ENCODE results near the gene CFHR1. TPM values are rescaled to one million over a fixed set of nuclear protein-coding genes. Genes with fewer than 3 reads are reported as not detected.
"Not testable (repeated sequence)": the region's sequence is repeated elsewhere in the genome, so short reads cannot be mapped to it uniquely, and the experiment has no call there.

The CFHR1 gene
- total and polyA plus RNA-seq, 2 experiments from 2014 or later, result 0.74 TPM; not detected in 1

DNA sequence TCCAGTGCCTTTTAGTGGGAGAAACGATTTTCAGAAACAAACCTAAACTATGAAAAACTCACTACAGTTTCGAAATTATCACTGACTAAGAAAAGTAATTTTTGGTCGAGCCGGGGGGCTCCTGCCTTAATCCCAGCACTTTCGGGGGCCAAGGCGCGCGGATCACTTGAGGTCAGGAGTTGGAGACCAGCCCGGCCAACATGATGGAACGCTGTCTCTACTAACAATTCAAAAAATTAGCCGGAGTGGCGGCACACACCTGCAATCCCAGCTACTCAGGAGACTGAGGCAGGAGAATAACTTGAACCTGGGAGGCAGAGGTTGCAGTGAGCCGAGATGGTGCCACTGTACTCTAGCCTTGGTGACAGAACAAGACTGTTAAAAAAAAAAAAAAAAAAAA, 41.9 kb upstream of the CFHR1 start:
- in situ Hi-C loops (cut with MboI), result no loop called here
- H3K9me2 ChIP-seq (ENCODE audit: insufficient read depth), result no peaks in the 10 kb centered on the region
- 70 to 71% methylated on average over 13 of the region's 13 CpGs for WGBS, 2 experiments (ENCODE audit: low coverage in 1 of 2, low lambda C conversion rate in 2 of 2, missing lambda C conversion rate in 2 of 2)
- no peaks in the 10 kb centered on the region for H3K36me3 ChIP-seq (ENCODE audit: low read depth)
- no peak overlapping the region for H2AFZ ChIP-seq
- TF ChIP-seq EZH2 (IDR thresholded peaks at IDR 0.05; ENCODE audit: insufficient read depth, poor library complexity, severe bottlenecking) (no peak), EZH2phosphoT487 (IDR thresholded peaks at IDR 0.05; ENCODE audit: insufficient read depth, low read depth) (no peak)
- DNase-seq, result no peak
- H3K9me3 ChIP-seq (ENCODE audit: low read depth), result no peaks in the 10 kb centered on the region
- no peaks in the 10 kb centered on the region for H3K4me1 ChIP-seq (ENCODE audit: insufficient read depth)
- no peak overlapping the region for H3K4me2 ChIP-seq (ENCODE audit: unreplicated experiment)
- no peaks in the 10 kb centered on the region for H3K79me2 ChIP-seq (ENCODE audit: insufficient read depth)
- no peaks in the 10 kb centered on the region for H4K20me1 ChIP-seq (ENCODE audit: insufficient read depth)
- H3K27me3 ChIP-seq (replicated peaks; ENCODE audit: insufficient read depth), result no peaks in the 10 kb centered on the region
- H3K4me3 ChIP-seq, result no peak overlapping the region
- H3K9ac ChIP-seq, result no peak overlapping the region
- no peak overlapping the region for H3K27ac ChIP-seq
- H3F3A ChIP-seq (ENCODE audit: insufficient read depth), result no peaks in the 10 kb centered on the region

DNA sequence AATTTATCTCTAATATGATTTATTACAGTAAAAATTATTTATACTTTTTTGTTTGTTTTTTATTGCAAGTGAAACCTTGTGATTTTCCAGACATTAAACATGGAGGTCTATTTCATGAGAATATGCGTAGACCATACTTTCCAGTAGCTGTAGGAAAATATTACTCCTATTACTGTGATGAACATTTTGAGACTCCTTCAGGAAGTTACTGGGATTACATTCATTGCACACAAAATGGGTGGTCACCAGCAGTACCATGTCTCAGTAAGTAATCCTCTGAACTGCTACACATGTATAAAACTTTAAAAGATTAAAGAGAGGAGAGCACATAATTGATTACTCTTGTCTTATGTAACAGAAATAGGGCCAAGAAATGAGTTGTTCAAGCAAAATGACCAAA, 40.4 kb upstream of the CFHR1 start:
- H3K9me2 ChIP-seq (ENCODE audit: insufficient read depth), result no peaks in the 10 kb centered on the region
- no peaks in the 10 kb centered on the region for H3K9me3 ChIP-seq (ENCODE audit: low read depth)
- no peaks in the 10 kb centered on the region for H4K20me1 ChIP-seq (ENCODE audit: insufficient read depth)
- no peak for TF ChIP-seq EZH2 (IDR thresholded peaks at IDR 0.05; ENCODE audit: insufficient read depth, poor library complexity, severe bottlenecking)
- TF ChIP-seq EZH2phosphoT487 (IDR thresholded peaks at IDR 0.05; ENCODE audit: insufficient read depth, low read depth), result no peak
- no peaks in the 10 kb centered on the region for H3F3A ChIP-seq (ENCODE audit: insufficient read depth)
- no peaks in the 10 kb centered on the region for H3K36me3 ChIP-seq (ENCODE audit: low read depth)
- no peak overlapping the region for H2AFZ ChIP-seq
- H3K79me2 ChIP-seq (ENCODE audit: insufficient read depth), result no peaks in the 10 kb centered on the region
- H3K4me1 ChIP-seq (ENCODE audit: insufficient read depth), result no peaks in the 10 kb centered on the region
- no peaks in the 10 kb centered on the region for H3K27me3 ChIP-seq (replicated peaks; ENCODE audit: insufficient read depth)
- H3K27ac ChIP-seq, result no peak overlapping the region
- H3K4me3 ChIP-seq, result no peak overlapping the region
- DNase-seq, result peak; percentile 3
- no peak overlapping the region for H3K4me2 ChIP-seq (ENCODE audit: unreplicated experiment)
- 74% methylated on average over 1 of the region's 1 CpG for WGBS, 2 experiments (ENCODE audit: low coverage in 1 of 2, low lambda C conversion rate in 2 of 2, missing lambda C conversion rate in 2 of 2)
- in situ Hi-C loops (cut with MboI), result no loop called here
- no peak overlapping the region for H3K9ac ChIP-seq

DNA sequence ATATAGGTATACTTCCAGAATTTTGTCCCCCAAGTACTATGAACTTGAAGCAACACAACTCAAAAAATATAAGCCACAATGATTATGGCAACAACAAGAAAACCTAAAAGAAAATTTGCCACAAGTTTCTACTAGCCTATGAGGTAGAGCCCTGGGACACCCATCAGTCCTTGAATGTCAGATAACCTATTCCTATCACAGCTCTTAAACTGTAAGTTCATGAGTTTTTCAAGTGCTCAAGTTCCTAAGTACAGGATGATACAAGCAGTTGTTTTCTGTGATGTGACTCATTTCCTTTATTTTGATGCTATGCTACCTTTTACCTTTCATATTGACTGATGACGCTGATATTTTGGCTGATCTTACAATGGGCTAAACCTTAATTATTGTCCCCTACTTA, 28.3 kb upstream of the CFHR1 start:
- H3K79me2 ChIP-seq (ENCODE audit: insufficient read depth); H3F3A ChIP-seq (ENCODE audit: insufficient read depth); H2AFZ ChIP-seq; H4K20me1 ChIP-seq (ENCODE audit: insufficient read depth); in situ Hi-C loops (cut with MboI); DNase-seq; H3K36me3 ChIP-seq (ENCODE audit: low read depth); H3K9ac ChIP-seq; H3K4me3 ChIP-seq; H3K27ac ChIP-seq; H3K27me3 ChIP-seq (replicated peaks; ENCODE audit: insufficient read depth); H3K9me2 ChIP-seq (ENCODE audit: insufficient read depth); H3K9me3 ChIP-seq (ENCODE audit: low read depth); H3K4me2 ChIP-seq (ENCODE audit: unreplicated experiment); H3K4me1 ChIP-seq (ENCODE audit: insufficient read depth): not testable (repeated sequence)
- 44 to 55% methylated on average over 1 of the region's 1 CpG for WGBS, 2 experiments (ENCODE audit: low coverage in 1 of 2, low lambda C conversion rate in 2 of 2, missing lambda C conversion rate in 2 of 2)

DNA sequence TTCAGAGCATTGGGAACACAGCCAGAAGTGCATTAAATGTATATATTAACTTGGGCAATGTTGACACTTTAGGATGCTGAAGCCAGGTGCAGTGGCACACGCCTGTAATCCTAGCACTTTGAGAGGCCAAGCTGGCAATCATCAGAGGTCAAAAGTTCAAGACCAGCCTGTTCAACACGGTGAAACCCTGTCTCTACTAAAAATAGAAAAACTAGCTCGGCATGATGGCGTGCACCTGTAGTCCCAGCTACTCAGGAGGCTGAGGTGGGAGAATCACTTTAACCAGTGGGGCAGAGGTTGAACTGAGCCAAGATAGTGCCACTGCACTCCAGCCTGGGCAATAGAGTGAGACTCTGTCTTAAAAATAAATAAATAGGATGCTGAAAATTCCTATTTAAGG, 25.4 kb upstream of the CFHR1 start:
- 18% methylated on average over 4 of the region's 4 CpGs for WGBS, 2 experiments (ENCODE audit: low coverage in 1 of 2, low lambda C conversion rate in 2 of 2, missing lambda C conversion rate in 2 of 2)
- H3F3A ChIP-seq (ENCODE audit: insufficient read depth); H4K20me1 ChIP-seq (ENCODE audit: insufficient read depth); H3K9me2 ChIP-seq (ENCODE audit: insufficient read depth); H3K79me2 ChIP-seq (ENCODE audit: insufficient read depth); in situ Hi-C loops (cut with MboI); H3K4me3 ChIP-seq; H2AFZ ChIP-seq; H3K9ac ChIP-seq; H3K27ac ChIP-seq; H3K36me3 ChIP-seq (ENCODE audit: low read depth); H3K9me3 ChIP-seq (ENCODE audit: low read depth); H3K4me2 ChIP-seq (ENCODE audit: unreplicated experiment); H3K27me3 ChIP-seq (replicated peaks; ENCODE audit: insufficient read depth); H3K4me1 ChIP-seq (ENCODE audit: insufficient read depth); DNase-seq: not testable (repeated sequence)

DNA sequence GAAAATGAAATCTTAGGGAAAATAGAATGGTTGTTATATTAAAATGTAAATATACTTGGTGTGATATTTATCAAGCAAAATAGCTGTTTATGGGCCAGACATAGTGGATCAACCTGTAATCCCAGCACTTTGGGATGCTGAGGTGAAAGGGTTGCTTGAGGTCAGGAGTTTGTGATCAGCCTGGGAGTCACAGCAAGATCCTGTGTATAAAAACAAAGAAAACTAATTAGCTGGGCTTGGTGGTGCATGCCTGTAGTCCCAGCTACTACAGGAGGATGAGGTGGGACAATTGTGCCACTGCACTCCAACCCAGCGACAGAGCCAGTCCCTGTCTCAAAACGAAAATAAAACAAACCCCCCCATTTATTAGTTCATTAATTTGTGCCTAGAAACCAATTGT, 21.6 kb upstream of the CFHR1 start:
- TF ChIP-seq EZH2 (IDR thresholded peaks at IDR 0.05; ENCODE audit: insufficient read depth, poor library complexity, severe bottlenecking), result no peak
- Histone ChIP-seq H2AFZ (no peak overlapping the region), H3K79me2 (ENCODE audit: insufficient read depth) (no peaks in the 10 kb centered on the region), H3K4me1 (ENCODE audit: insufficient read depth) (0 out of 2 replicates have a peak, but pooled peaks cover 4% of the 10 kb centered on the region), H3K4me2 (ENCODE audit: unreplicated experiment) (no peak overlapping the region), H3K36me3 (ENCODE audit: low read depth) (no peaks in the 10 kb centered on the region), H3F3A (ENCODE audit: insufficient read depth) (no peaks in the 10 kb centered on the region), H3K9ac (no peak overlapping the region), H3K27ac (no peak overlapping the region), H3K9me2 (ENCODE audit: insufficient read depth) (no peaks in the 10 kb centered on the region), H3K4me3 (no peak overlapping the region), H3K27me3 (replicated peaks; ENCODE audit: insufficient read depth) (no peaks in the 10 kb centered on the region), H4K20me1 (ENCODE audit: insufficient read depth) (no peaks in the 10 kb centered on the region), H3K9me3 (ENCODE audit: low read depth) (no peaks in the 10 kb centered on the region)
- in situ Hi-C loops (cut with MboI), result no loop called here
- WGBS, 2 experiments (ENCODE audit: low coverage in 1 of 2, low lambda C conversion rate in 2 of 2, missing lambda C conversion rate in 2 of 2), result 14 to 33% methylated on average over 2 of the region's 2 CpGs
- DNase-seq, result no peak

DNA sequence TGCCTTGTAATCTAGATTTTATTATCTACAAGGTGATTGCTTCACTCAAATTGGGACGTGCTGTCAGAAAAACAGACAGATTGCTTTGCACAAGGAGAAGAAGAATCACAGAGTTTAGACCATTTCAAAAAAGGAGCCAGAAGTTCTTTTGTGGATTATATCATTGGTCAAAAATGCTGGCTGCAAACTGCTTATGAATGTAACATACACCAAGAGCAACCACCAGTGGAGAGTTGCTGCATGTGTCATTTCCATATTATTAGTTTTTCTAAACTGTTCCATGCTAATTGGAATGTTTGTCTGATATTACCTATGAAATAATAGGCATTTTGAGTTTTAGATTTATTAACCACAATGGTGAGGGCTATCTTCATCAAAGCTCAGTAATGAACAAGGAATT, 17.6 kb upstream of the CFHR1 start:
- H3K27me3 ChIP-seq (replicated peaks; ENCODE audit: insufficient read depth); H2AFZ ChIP-seq; in situ Hi-C loops (cut with MboI); H3F3A ChIP-seq (ENCODE audit: insufficient read depth); H3K4me3 ChIP-seq; H3K9ac ChIP-seq; H3K4me2 ChIP-seq (ENCODE audit: unreplicated experiment); H3K4me1 ChIP-seq (ENCODE audit: insufficient read depth); H3K9me2 ChIP-seq (ENCODE audit: insufficient read depth); H3K27ac ChIP-seq; H3K79me2 ChIP-seq (ENCODE audit: insufficient read depth); H4K20me1 ChIP-seq (ENCODE audit: insufficient read depth); H3K9me3 ChIP-seq (ENCODE audit: low read depth); H3K36me3 ChIP-seq (ENCODE audit: low read depth): not testable (repeated sequence)
- peak; percentile 45 for DNase-seq
- WGBS, 2 experiments (ENCODE audit: low coverage in 1 of 2, low lambda C conversion rate in 2 of 2, missing lambda C conversion rate in 2 of 2), result 3 to 5% methylated on average over 1 of the region's 1 CpG

All from GM23248 (cell line).